Measurements from ENCODE around the gene MID1.

The MID1 gene

DNA sequence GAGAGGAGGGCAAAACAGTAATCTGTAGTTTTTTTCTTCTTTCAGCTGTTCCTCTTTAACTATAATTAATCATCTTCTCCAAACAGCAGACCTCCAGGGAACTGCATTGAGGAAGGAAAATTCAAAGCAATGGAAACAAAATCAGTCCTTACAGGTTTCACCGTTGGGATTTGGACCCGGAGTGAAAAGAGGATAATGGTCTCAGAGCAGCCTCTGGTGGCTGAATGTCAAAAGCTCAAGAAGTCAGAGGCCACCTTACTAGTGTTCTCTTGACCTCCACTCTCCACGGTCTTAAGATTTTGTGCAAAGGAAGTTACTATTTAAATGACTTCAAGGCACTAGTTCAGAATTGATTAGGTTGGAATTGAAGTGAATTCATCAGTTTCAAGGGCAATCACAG, 16.0 kb upstream of the MID1 start:
- no peak for TF ChIP-seq TAF1 (IDR thresholded peaks at IDR 0.05; ENCODE audit: borderline replicate concordance, insufficient read depth, low read length)
- TF ChIP-seq POLR2AphosphoS5 (IDR thresholded peaks at IDR 0.05; ENCODE audit: low read depth, low read length): no peak
- no peak for TF ChIP-seq FOXP2 (optimal IDR thresholded peaks at IDR 0.05; ENCODE audit: borderline replicate concordance, extremely low read depth, extremely low read length, insufficient read depth)
- TF ChIP-seq, protein P1, sequence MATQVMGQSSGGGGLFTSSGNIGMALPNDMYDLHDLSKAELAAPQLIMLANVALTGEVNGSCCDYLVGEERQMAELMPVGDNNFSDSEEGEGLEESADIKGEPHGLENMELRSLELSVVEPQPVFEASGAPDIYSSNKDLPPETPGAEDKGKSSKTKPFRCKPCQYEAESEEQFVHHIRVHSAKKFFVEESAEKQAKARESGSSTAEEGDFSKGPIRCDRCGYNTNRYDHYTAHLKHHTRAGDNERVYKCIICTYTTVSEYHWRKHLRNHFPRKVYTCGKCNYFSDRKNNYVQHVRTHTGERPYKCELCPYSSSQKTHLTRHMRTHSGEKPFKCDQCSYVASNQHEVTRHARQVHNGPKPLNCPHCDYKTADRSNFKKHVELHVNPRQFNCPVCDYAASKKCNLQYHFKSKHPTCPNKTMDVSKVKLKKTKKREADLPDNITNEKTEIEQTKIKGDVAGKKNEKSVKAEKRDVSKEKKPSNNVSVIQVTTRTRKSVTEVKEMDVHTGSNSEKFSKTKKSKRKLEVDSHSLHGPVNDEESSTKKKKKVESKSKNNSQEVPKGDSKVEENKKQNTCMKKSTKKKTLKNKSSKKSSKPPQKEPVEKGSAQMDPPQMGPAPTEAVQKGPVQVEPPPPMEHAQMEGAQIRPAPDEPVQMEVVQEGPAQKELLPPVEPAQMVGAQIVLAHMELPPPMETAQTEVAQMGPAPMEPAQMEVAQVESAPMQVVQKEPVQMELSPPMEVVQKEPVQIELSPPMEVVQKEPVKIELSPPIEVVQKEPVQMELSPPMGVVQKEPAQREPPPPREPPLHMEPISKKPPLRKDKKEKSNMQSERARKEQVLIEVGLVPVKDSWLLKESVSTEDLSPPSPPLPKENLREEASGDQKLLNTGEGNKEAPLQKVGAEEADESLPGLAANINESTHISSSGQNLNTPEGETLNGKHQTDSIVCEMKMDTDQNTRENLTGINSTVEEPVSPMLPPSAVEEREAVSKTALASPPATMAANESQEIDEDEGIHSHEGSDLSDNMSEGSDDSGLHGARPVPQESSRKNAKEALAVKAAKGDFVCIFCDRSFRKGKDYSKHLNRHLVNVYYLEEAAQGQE (IDR thresholded peaks at IDR 0.05; ENCODE audit: insufficient read depth in 1 of 2, low read depth in 2 of 2, low read length in 2 of 2): no peak
- TF ChIP-seq SIN3A (IDR thresholded peaks at IDR 0.05; ENCODE audit: borderline replicate concordance, insufficient read depth, low read length): no peak

DNA sequence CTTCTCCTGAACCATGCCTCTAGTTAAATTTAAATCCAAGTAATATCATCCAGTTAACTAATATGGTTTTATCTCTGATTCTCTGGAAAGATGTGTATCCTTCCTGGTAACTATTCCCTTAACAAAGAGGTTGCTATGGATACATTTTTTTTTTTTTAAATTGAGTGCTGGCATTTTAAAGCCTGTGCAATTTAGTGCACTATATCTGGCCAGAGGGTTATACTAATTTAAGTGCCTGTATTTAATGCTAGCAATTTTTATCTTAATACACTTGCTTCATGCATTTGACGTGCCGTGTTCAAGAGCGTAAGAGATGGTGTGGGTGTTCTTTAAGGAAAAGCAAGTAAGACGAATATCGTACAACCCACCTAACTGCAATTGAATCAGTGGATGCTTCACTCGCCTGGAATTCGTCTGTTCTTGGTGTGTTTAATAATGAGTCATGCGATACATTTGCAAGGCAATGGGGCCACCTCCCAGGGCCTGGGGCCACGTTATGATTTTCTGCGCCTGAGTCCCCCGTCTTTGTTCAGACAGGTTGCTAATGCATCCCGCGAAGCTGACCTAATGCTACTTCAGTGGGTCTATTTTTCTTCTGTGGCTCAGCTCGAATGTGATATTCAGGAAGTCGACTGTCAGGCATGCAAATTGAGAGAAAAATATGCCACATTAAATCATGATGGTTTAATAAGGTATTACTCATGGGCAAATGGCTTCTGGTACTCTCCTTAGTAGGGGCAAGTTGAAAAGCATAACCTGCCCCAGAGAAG, 14.2 kb upstream of the MID1 start:
- TF ChIP-seq POLR2AphosphoS5 (IDR thresholded peaks at IDR 0.05; ENCODE audit: low read depth, low read length) (no peak), TAF1 (IDR thresholded peaks at IDR 0.05; ENCODE audit: borderline replicate concordance, insufficient read depth, low read length) (no peak), SIN3A (IDR thresholded peaks at IDR 0.05; ENCODE audit: borderline replicate concordance, insufficient read depth, low read length) (no peak), FOXP2 (optimal IDR thresholded peaks at IDR 0.05; ENCODE audit: borderline replicate concordance, extremely low read depth, extremely low read length, insufficient read depth) (no peak)
- TF ChIP-seq, protein P1 (IDR thresholded peaks at IDR 0.05; ENCODE audit: insufficient read depth in 1 of 2, low read depth in 2 of 2, low read length in 2 of 2): no peak

DNA sequence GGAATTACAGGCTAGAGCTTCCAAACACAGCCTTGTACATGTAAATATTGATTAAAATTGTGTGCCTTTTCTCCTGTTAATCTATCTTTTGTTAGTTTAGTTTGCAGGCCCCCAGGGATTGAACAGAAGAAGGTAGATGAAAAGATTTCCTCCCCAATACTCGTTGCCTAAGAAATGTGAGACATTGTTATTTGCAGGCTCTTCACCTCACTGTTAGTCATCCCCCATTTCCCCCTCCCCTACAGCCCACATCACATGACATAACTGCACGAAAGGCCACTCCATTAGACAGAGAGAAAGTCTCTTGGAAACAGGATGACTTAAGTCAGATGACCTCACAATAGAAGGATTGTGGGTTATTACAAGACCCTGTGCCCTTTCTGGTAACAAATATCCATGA, 13.3 kb upstream of the MID1 start:
- no peak for TF ChIP-seq POLR2AphosphoS5 (IDR thresholded peaks at IDR 0.05; ENCODE audit: low read depth, low read length)
- no peak for TF ChIP-seq SIN3A (IDR thresholded peaks at IDR 0.05; ENCODE audit: borderline replicate concordance, insufficient read depth, low read length)
- TF ChIP-seq, protein P1 (IDR thresholded peaks at IDR 0.05; ENCODE audit: insufficient read depth in 1 of 2, low read depth in 2 of 2, low read length in 2 of 2): no peak
- TF ChIP-seq TAF1 (IDR thresholded peaks at IDR 0.05; ENCODE audit: borderline replicate concordance, insufficient read depth, low read length): no peak
- no peak for TF ChIP-seq FOXP2 (optimal IDR thresholded peaks at IDR 0.05; ENCODE audit: borderline replicate concordance, extremely low read depth, extremely low read length, insufficient read depth)

DNA sequence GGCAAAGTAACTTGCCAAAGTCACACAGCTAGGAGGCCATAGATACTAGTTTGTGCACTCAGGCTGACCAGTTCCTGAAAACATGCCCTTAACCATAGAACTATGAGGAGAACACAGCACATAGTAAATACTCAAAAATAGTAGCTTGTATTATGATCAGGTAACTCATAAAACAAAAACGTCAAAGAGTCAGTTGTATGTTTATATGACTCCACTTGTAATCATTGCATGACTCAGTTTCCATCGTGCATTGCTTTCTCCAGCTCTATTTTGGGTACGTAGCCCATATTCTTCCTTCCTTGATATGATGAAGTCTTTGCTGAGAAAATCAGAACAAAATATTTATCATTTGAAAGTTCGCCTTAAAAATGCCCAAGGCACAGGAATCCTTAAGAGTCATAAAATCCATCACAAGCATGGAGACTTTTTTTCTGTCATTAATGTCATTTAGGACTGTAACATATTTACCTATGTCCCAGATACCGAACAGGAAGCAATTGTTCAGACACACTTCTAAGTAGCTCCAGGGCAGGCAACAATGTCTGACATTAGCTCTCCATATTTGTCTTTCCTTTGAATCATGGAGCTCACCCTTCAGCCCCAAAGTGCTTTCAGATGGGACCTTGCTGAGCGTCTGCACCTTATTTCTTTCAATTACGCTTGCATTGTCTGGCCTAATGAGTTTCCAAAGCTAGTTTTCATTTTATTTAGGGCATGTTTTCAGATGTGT, 11.2 kb upstream of the MID1 start:
- TF ChIP-seq, protein P1 (IDR thresholded peaks at IDR 0.05; ENCODE audit: insufficient read depth in 1 of 2, low read depth in 2 of 2, low read length in 2 of 2): no peak
- no peak for TF ChIP-seq POLR2AphosphoS5 (IDR thresholded peaks at IDR 0.05; ENCODE audit: low read depth, low read length)
- no peak for TF ChIP-seq FOXP2 (optimal IDR thresholded peaks at IDR 0.05; ENCODE audit: borderline replicate concordance, extremely low read depth, extremely low read length, insufficient read depth)
- no peak for TF ChIP-seq TAF1 (IDR thresholded peaks at IDR 0.05; ENCODE audit: borderline replicate concordance, insufficient read depth, low read length)
- no peak for TF ChIP-seq SIN3A (IDR thresholded peaks at IDR 0.05; ENCODE audit: borderline replicate concordance, insufficient read depth, low read length)

Data from PFSK-1 (cell line).